K562 (cell line): ENCODE data around the gene PKD1.
"Not testable (repeated sequence)": the region's sequence is repeated elsewhere in the genome, so short reads cannot be mapped to it uniquely, and the experiment has no call there.

Experiments used
- CTCF ChIP-seq, 3 experiments: IDR thresholded peaks in 2 of 3; conservative IDR thresholded peaks in 1 of 3; 2 replicates each; pipeline ENCODE4 v1.5.1; 2011 to 2012; ENCODE audit warnings: low read length in 3 of 3, mild to moderate bottlenecking in 3 of 3, control low read depth in 2 of 3, improper control_type of control experiment in 1 of 3, inconsistent platforms in 1 of 3, low read depth in 1 of 3, mixed read lengths in 1 of 3, moderate library complexity in 1 of 3; ENCODE audit not compliant: insufficient read depth in 2 of 3
- EZH2 ChIP-seq: IDR thresholded peaks from 2 replicates; pipeline ENCODE4 v1.6.1; 2012; ENCODE audit warnings: low read depth, mild to moderate bottlenecking, inconsistent platforms, low read length, borderline replicate concordance
- KDM1A ChIP-seq, 2 experiments: fragments of 450-650 bp; IDR thresholded peaks; 2 replicates each; pipeline ENCODE4 v1.6.1; 2016; ENCODE audit warnings: mild to moderate bottlenecking in 2 of 2
- MEIS2 ChIP-seq: fragments of 450-650 bp; IDR thresholded peaks from 2 replicates; pipeline ENCODE4 v1.6.1; 2014; ENCODE audit warnings: mild to moderate bottlenecking; ENCODE audit not compliant: partially characterized antibody
- NFE2 ChIP-seq: IDR thresholded peaks from 2 replicates; pipeline ENCODE4 v1.6.1; 2014; ENCODE audit warnings: antibody characterized with exemption, low read depth
- POLR2A ChIP-seq: fragments of 450-650 bp; conservative IDR thresholded peaks from 2 replicates; pipeline ENCODE4 v1.6.1; 2016
- TAL1 ChIP-seq: fragments of 450-650 bp; IDR thresholded peaks from 2 replicates; pipeline ENCODE4 v1.6.1; 2016; ENCODE audit warnings: mild to moderate bottlenecking
- TEAD4 ChIP-seq, 2 experiments: sonication (generic) in 1 of 2; formaldehyde crosslinking in 1 of 2; IDR thresholded peaks; 2 replicates each; pipeline versions ENCODE4 v1.6.1 to v1.8.0; 2012 to 2022; ENCODE audit warnings: borderline replicate concordance in 1 of 2, inconsistent platforms in 1 of 2, low read length in 1 of 2, mild to moderate bottlenecking in 1 of 2, missing genetic modification reagents in 1 of 2
- ZFP1 ChIP-seq: fragments of 450-650 bp; formaldehyde crosslinking; IDR thresholded peaks from 2 replicates; pipeline ENCODE4 v1.4.0; 2020; ENCODE audit warnings: mild to moderate bottlenecking, mixed read lengths
- TF ChIP-seq, protein P1 (sequence below): fragments of 250-450 bp; sonication (Bioruptor Pico); IDR thresholded peaks from 2 replicates; pipeline ENCODE4 v1.4.0; 2020
- TF ChIP-seq, protein P2 (sequence below): sonication (generic); formaldehyde crosslinking; IDR thresholded peaks from 2 replicates; pipeline ENCODE4 v1.8.0; 2022; ENCODE audit warnings: missing genetic modification reagents, mild to moderate bottlenecking, borderline replicate concordance

GRCh38 chr16:2114885-2115590, 20.7 kb downstream of the PKD1 start:
- TF ChIP-seq, protein P1, sequence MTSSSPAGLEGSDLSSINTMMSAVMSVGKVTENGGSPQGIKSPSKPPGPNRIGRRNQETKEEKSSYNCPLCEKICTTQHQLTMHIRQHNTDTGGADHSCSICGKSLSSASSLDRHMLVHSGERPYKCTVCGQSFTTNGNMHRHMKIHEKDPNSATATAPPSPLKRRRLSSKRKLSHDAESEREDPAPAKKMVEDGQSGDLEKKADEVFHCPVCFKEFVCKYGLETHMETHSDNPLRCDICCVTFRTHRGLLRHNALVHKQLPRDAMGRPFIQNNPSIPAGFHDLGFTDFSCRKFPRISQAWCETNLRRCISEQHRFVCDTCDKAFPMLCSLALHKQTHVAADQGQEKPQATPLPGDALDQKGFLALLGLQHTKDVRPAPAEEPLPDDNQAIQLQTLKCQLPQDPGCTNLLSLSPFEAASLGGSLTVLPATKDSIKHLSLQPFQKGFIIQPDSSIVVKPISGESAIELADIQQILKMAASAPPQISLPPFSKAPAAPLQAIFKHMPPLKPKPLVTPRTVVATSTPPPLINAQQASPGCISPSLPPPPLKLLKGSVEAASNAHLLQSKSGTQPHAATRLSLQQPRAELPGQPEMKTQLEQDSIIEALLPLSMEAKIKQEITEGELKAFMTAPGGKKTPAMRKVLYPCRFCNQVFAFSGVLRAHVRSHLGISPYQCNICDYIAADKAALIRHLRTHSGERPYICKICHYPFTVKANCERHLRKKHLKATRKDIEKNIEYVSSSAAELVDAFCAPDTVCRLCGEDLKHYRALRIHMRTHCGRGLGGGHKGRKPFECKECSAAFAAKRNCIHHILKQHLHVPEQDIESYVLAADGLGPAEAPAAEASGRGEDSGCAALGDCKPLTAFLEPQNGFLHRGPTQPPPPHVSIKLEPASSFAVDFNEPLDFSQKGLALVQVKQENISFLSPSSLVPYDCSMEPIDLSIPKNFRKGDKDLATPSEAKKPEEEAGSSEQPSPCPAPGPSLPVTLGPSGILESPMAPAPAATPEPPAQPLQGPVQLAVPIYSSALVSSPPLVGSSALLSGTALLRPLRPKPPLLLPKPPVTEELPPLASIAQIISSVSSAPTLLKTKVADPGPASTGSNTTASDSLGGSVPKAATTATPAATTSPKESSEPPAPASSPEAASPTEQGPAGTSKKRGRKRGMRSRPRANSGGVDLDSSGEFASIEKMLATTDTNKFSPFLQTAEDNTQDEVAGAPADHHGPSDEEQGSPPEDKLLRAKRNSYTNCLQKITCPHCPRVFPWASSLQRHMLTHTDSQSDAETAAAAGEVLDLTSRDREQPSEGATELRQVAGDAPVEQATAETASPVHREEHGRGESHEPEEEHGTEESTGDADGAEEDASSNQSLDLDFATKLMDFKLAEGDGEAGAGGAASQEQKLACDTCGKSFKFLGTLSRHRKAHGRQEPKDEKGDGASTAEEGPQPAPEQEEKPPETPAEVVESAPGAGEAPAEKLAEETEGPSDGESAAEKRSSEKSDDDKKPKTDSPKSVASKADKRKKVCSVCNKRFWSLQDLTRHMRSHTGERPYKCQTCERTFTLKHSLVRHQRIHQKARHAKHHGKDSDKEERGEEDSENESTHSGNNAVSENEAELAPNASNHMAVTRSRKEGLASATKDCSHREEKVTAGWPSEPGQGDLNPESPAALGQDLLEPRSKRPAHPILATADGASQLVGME (CRISPR knock-in tag), result not testable (repeated sequence)
- not testable (repeated sequence) for TF ChIP-seq EZH2; CTCF (IDR thresholded peaks at IDR 0.05 in 2 of 3, conservative IDR thresholded peaks at IDR 0.05 in 1 of 3; ENCODE audit: insufficient read depth in 2 of 3, low read depth in 1 of 3, low read length in 3 of 3); POLR2A; ZFP1 (CRISPR knock-in tag); NFE2; MEIS2; KDM1A (IDR thresholded peaks at IDR 0.05); TAL1; TEAD4 (IDR thresholded peaks at IDR 0.05; ENCODE audit: low read length); TEAD4 (CRISPR knock-in tag; IDR thresholded peaks at IDR 0.05; ENCODE audit: borderline replicate concordance)
- TF ChIP-seq, protein P2, sequence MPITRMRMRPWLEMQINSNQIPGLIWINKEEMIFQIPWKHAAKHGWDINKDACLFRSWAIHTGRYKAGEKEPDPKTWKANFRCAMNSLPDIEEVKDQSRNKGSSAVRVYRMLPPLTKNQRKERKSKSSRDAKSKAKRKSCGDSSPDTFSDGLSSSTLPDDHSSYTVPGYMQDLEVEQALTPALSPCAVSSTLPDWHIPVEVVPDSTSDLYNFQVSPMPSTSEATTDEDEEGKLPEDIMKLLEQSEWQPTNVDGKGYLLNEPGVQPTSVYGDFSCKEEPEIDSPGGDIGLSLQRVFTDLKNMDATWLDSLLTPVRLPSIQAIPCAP (CRISPR knock-in tag), result not testable (repeated sequence)
